GM12878 (cell line): ENCODE measurements around the gene ASF1B. TPM values are rescaled to one million over a fixed set of nuclear protein-coding genes. Genes with fewer than 3 reads are reported as not detected.

Experiments used
- ATAC-seq: fragments of 200-7000 bp; cut with Tn5 transposase; 3 replicates; pipeline ENCODE4 v1.9.1; 2020; ENCODE audit warnings: mild to moderate bottlenecking, moderate library complexity
- BruUV-seq: library from RNA; stranded (reverse); fragments of 400-500 nt; replicated peaks from 2 replicates; lab custom pipeline; 2021; lab: Mats Ljungman, UMichigan
- CTCF ChIA-PET: fragments of 300-600 bp; sonication (Branson Sonifier 250); formaldehyde crosslinking; extraction: SDS; loops from one replicate; lab custom pipeline; 2021; ENCODE audit warnings: inconsistent platforms; lab: Yijun Ruan, JAX
- POLR2A ChIA-PET: fragments of 350-600 bp; formaldehyde crosslinking; extraction: SDS; loops from one replicate; lab custom pipeline; 2021; ENCODE audit warnings: inconsistent platforms; lab: Charles Lee
- RAD21 ChIA-PET: fragments of 300-600 bp; sonication (Branson Sonifier 250); formaldehyde crosslinking; loops from one replicate; lab custom pipeline; 2023; ENCODE audit warnings: antibody characterized with exemption; ENCODE audit not compliant: unreplicated experiment; lab: Charles Lee
- SMC1A ChIA-PET: fragments of 300-600 bp; sonication (Branson Sonifier 250); formaldehyde crosslinking; loops from one replicate; lab custom pipeline; 2023; ENCODE audit not compliant: unreplicated experiment, uncharacterized antibody; lab: Charles Lee
- DNase-seq: peaks from one replicate; pipeline ENCODE4 v3.0.0-alpha.2; 2011; ENCODE audit warnings: low read depth, low spot score
- FAIRE-seq: peaks from 3 replicates; lab custom pipeline; 2011; peaks lifted over from hg19 to GRCh38; lab: Jason Lieb, UNC
- H2AFZ ChIP-seq: 2 replicates; pipeline ENCODE4 v1.6.0; 2011; ENCODE audit warnings: low read depth, low read length, control low read depth; ENCODE audit not compliant: control insufficient read depth
- H3K27ac ChIP-seq: 2 replicates; pipeline ENCODE4 v1.5.1; 2011; ENCODE audit warnings: control low read depth; ENCODE audit not compliant: control insufficient read depth, insufficient read depth
- H3K27me3 ChIP-seq, 2 experiments: replicated peaks in 1 of 2; 2 replicates each; pipeline versions ENCODE4 v1.6.0 to v1.6.1; 2011; ENCODE audit warnings: low read length in 1 of 2; ENCODE audit not compliant: control insufficient read depth in 2 of 2, insufficient read depth in 2 of 2
- H3K36me3 ChIP-seq, 2 experiments: 2 replicates each; pipeline ENCODE4 v1.5.1; 2011; ENCODE audit warnings: low read length in 1 of 2; ENCODE audit not compliant: control insufficient read depth in 2 of 2, insufficient read depth in 2 of 2
- H3K4me1 ChIP-seq: 2 replicates; pipeline ENCODE4 v1.6.1; 2011; ENCODE audit warnings: mild to moderate bottlenecking, low read length, moderate library complexity, mixed read lengths; ENCODE audit not compliant: control insufficient read depth, insufficient read depth
- H3K4me2 ChIP-seq: 2 replicates; pipeline ENCODE4 v1.6.0; 2011; ENCODE audit warnings: control low read depth; ENCODE audit not compliant: control insufficient read depth, insufficient read depth
- H3K4me3 ChIP-seq: fragments of 200-600 bp; sonication (generic); 2 replicates; pipeline ENCODE4 v1.5.1; 2016
- H3K79me2 ChIP-seq: 2 replicates; pipeline ENCODE4 v1.6.0; 2011; ENCODE audit warnings: low read length; ENCODE audit not compliant: control insufficient read depth, insufficient read depth
- H3K9ac ChIP-seq: 2 replicates; pipeline ENCODE4 v1.8.0; 2011; ENCODE audit warnings: low read length, control low read depth, mixed read lengths; ENCODE audit not compliant: control insufficient read depth, insufficient read depth
- H3K9me3 ChIP-seq: replicated peaks from 3 replicates; pipeline ENCODE4 v1.5.1; 2011; ENCODE audit warnings: mild to moderate bottlenecking, low read length; ENCODE audit not compliant: control insufficient read depth, insufficient read depth
- H4K20me1 ChIP-seq: 2 replicates; pipeline ENCODE4 v1.6.0; 2011; ENCODE audit not compliant: control insufficient read depth, insufficient read depth
- BCL3 ChIP-seq: IDR thresholded peaks from 2 replicates; pipeline ENCODE4 v1.6.1; 2011; ENCODE audit warnings: borderline replicate concordance, low read depth, mild to moderate bottlenecking, moderate library complexity, low read length; ENCODE audit not compliant: insufficient read depth, poor library complexity, severe bottlenecking
- CHD1 ChIP-seq: IDR thresholded peaks from 2 replicates; pipeline ENCODE4 v1.6.1; 2012; ENCODE audit warnings: low read depth, low read length, improper control_type of control experiment
- CTCF ChIP-seq, 3 experiments: IDR thresholded peaks in 2 of 3; conservative IDR thresholded peaks in 1 of 3; 2 replicates each; pipeline ENCODE4 v1.5.1; 2011; ENCODE audit warnings: low read depth in 3 of 3, low read length in 3 of 3, mild to moderate bottlenecking in 3 of 3, control low read depth in 2 of 3, moderate library complexity in 2 of 3, inconsistent platforms in 1 of 3, mixed read lengths in 1 of 3; ENCODE audit not compliant: control insufficient read depth in 2 of 3, insufficient read depth in 1 of 3; ENCODE audit errors: extremely low read depth in 1 of 3
- GABPA ChIP-seq: IDR thresholded peaks from 2 replicates; pipeline ENCODE4 v1.6.1; 2014; ENCODE audit warnings: antibody characterized with exemption, low read depth, mild to moderate bottlenecking, inconsistent platforms
- MEF2A ChIP-seq: IDR thresholded peaks from 2 replicates; pipeline ENCODE4 v1.6.1; 2011; ENCODE audit warnings: low read depth, mild to moderate bottlenecking, low read length, moderate library complexity; ENCODE audit not compliant: insufficient read depth
- NR2C1 ChIP-seq: fragments of 450-650 bp; IDR thresholded peaks from 2 replicates; pipeline ENCODE4 v1.6.1; 2017; ENCODE audit warnings: antibody characterized with exemption, mild to moderate bottlenecking, moderate library complexity
- PAX8 ChIP-seq: fragments of 450-650 bp; IDR thresholded peaks from 2 replicates; pipeline ENCODE4 v1.6.1; 2017; ENCODE audit warnings: mild to moderate bottlenecking, moderate library complexity
- RAD21 ChIP-seq: IDR thresholded peaks from 2 replicates; pipeline ENCODE4 v1.6.1; 2011; ENCODE audit warnings: mild to moderate bottlenecking, low read depth, low read length, moderate library complexity; ENCODE audit not compliant: insufficient read depth
- RB1 ChIP-seq: fragments of 450-650 bp; formaldehyde crosslinking; IDR thresholded peaks from 2 replicates; pipeline ENCODE4 v1.6.1; 2017; ENCODE audit warnings: mild to moderate bottlenecking, borderline replicate concordance
- SREBF1 ChIP-seq: IDR thresholded peaks from 2 replicates; pipeline ENCODE4 v1.6.1; 2012; ENCODE audit warnings: mild to moderate bottlenecking, low read length
- SRF ChIP-seq, 2 experiments: IDR thresholded peaks; 2 replicates each; pipeline ENCODE4 v1.6.1; 2011; ENCODE audit warnings: low read depth in 2 of 2, low read length in 2 of 2, mild to moderate bottlenecking in 1 of 2, moderate library complexity in 1 of 2
- WGBS: methylation state at CpG from one replicate; pipeline ENCODE4 v1.1.6; 2016; ENCODE audit warnings: low lambda C conversion rate; ENCODE audit not compliant: insufficient replicate concordance, insufficient coverage; ENCODE audit errors: missing lambda C conversion rate; 5-methylcytosine and 5-hydroxymethylcytosine counted together
- in situ Hi-C: fragments of 300-500 bp; cut with MboI; formaldehyde crosslinking; loops from 9 replicates; pipeline ENCODE4 v1.14.3; 2018; ENCODE audit warnings: mixed read lengths
- intact Hi-C: fragments of 100-400 bp; cut with micrococcal nuclease; formaldehyde crosslinking; loops from one replicate; pipeline ENCODE4 v1.14.2; 2022; ENCODE audit not compliant: unreplicated experiment
- polyA plus RNA-seq, 11 experiments: library from polyadenylated mRNA; depleted of rRNA in 4 of 11; unstranded in 6 of 11; stranded (reverse) in 5 of 11; fragments of >200 nt; fragmentation: Nextera tagmentation in 4 of 11; fragmentation: Illumina TruSeq in 1 of 11; extraction: Ambion mirVana in 4 of 11; extraction: Trizol in 1 of 11; gene quantifications; 1 replicate in 1 of 11; 2 replicates in 10 of 11; pipeline versions ENCODE4 v1.2.1 to v1.2.3, GENCODE V29; 2011 to 2016; ENCODE audit warnings: inconsistent platforms in 2 of 11, missing spikeins in 2 of 11, low read depth in 1 of 11
- total RNA-seq, 4 experiments: library from RNA; depleted of rRNA in 3 of 4; stranded (reverse); fragments of >200 nt in 3 of 4; fragmentation: Illumina TruSeq in 1 of 4; extraction: Trizol in 1 of 4; gene quantifications; 2 replicates each; pipeline versions ENCODE4 v1.2.1 to v1.2.3, GENCODE V29; 2013 to 2021
- TF ChIP-seq, protein P1 (sequence below): fragments of 450-650 bp; formaldehyde crosslinking; IDR thresholded peaks from 2 replicates; pipeline ENCODE4 v1.5.0; 2022; ENCODE audit warnings: mild to moderate bottlenecking, missing genetic modification characterization
- TF ChIP-seq, protein P2 (sequence below): fragments of 450-650 bp; IDR thresholded peaks from 2 replicates; pipeline ENCODE4 v1.6.1; 2014; ENCODE audit warnings: mild to moderate bottlenecking

Gene ASF1B
- total and polyA plus RNA-seq, 10 of the 15 experiments (the other 5 are each of a cell fraction or from before 2014, with no cell fraction given): 10.4 to 217 (median 90.2) TPM

DNA sequence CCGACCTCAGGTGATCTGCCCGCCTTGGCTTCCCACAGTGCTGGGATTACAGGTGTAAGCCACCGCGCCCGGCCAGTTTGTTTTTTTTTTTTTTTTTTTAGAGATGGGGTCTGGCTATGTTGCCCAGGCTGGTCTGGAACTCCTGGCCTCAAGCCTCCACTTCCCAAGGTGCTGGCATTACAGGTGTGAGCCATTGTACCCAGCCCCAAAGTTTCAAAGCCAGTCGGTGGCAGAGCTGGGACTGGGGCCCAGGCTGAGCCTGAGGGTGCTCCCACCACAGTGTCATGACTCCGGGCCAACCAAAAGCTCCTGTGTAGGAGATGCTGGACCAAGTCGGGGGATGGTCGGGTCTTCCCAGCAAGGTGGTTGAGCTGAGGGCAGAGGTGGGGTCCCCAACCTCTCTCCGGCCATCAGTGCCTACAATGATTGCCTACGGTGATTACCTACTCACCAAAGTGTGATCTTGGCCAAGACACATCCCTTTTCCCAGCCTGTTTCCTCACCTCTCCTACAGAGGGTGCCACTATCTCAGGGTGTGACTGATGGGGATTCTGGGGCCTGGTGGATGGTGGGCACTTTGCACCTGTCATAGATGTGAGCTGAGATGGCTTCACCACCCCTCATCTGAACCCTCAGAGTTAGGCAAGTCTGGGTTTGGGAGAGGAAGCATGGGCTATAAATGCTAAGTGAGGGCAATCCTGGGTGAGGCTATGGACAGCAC is 40.0 kb downstream of the ASF1B start:
- ChIA-PET CTCF (interaction anchor here (0.6 to 1.2 kb wide), 3 partner anchors 18 to 40 kb away, joined by 3 to 5 read pairs (median 5); partner anchors contain the start of gene ASF1B), SMC1A (no interaction called here), POLR2A (no interaction called here), RAD21 (no interaction called here)
- Histone ChIP-seq H3K9me3 (peaks cover 2% of the 10 kb centered on the region; the same call in 1 of the 3 replicates), H4K20me1 (no peaks in the 10 kb centered on the region), H3K79me2 (no peaks in the 10 kb centered on the region; the same call in 1 of the 2 replicates), H3K27ac (no peak overlapping the region), H3K9ac (no peak overlapping the region), H3K4me2 (no peak overlapping the region), H2AFZ (no peak overlapping the region), H3K36me3 (peaks cover 0 to 13% of the 10 kb centered on the region in 2 experiments), H3K27me3 (no peaks in the 10 kb centered on the region), H3K4me1 (no peaks in the 10 kb centered on the region), H3K4me3 (no peak overlapping the region)
- in situ Hi-C loops (no loop called here), intact Hi-C loops (no loop called here)
- FAIRE-seq (no peak), DNase-seq (no peak), ATAC-seq (no peak)
- no peak for TF ChIP-seq PAX8
- TF ChIP-seq, protein P1, sequence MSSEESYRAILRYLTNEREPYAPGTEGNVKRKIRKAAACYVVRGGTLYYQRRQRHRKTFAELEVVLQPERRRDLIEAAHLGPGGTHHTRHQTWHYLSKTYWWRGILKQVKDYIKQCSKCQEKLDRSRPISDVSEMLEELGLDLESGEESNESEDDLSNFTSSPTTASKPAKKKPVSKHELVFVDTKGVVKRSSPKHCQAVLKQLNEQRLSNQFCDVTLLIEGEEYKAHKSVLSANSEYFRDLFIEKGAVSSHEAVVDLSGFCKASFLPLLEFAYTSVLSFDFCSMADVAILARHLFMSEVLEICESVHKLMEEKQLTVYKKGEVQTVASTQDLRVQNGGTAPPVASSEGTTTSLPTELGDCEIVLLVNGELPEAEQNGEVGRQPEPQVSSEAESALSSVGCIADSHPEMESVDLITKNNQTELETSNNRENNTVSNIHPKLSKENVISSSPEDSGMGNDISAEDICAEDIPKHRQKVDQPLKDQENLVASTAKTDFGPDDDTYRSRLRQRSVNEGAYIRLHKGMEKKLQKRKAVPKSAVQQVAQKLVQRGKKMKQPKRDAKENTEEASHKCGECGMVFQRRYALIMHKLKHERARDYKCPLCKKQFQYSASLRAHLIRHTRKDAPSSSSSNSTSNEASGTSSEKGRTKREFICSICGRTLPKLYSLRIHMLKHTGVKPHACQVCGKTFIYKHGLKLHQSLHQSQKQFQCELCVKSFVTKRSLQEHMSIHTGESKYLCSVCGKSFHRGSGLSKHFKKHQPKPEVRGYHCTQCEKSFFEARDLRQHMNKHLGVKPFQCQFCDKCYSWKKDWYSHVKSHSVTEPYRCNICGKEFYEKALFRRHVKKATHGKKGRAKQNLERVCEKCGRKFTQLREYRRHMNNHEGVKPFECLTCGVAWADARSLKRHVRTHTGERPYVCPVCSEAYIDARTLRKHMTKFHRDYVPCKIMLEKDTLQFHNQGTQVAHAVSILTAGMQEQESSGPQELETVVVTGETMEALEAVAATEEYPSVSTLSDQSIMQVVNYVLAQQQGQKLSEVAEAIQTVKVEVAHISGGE: no peak
- TF ChIP-seq, protein P2, sequence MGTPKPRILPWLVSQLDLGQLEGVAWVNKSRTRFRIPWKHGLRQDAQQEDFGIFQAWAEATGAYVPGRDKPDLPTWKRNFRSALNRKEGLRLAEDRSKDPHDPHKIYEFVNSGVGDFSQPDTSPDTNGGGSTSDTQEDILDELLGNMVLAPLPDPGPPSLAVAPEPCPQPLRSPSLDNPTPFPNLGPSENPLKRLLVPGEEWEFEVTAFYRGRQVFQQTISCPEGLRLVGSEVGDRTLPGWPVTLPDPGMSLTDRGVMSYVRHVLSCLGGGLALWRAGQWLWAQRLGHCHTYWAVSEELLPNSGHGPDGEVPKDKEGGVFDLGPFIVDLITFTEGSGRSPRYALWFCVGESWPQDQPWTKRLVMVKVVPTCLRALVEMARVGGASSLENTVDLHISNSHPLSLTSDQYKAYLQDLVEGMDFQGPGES: no peak
- TF ChIP-seq NR2C1: no peak
- no peak for TF ChIP-seq SREBF1
- TF ChIP-seq CHD1: no peak
- TF ChIP-seq SRF (IDR thresholded peaks at IDR 0.05; ENCODE audit: low read depth in 2 of 2, low read length in 2 of 2): no peak
- TF ChIP-seq RB1: no peak
- peak; percentile 18; the same call in 1 of the 2 replicates for TF ChIP-seq RAD21
- peak in 2 of 3 experiments; percentile 14 to 15; a peak in 1 of 6 replicates for TF ChIP-seq CTCF (IDR thresholded peaks at IDR 0.05 in 2 of 3, conservative IDR thresholded peaks at IDR 0.05 in 1 of 3; ENCODE audit: control insufficient read depth in 2 of 3, extremely low read depth in 1 of 3, insufficient read depth in 1 of 3, low read depth in 3 of 3, low read length in 3 of 3)
- TF ChIP-seq MEF2A: no peak
- TF ChIP-seq BCL3: no peak
- TF ChIP-seq GABPA: no peak
- WGBS: 93% methylated on average over 11 of the region's 11 CpGs
- BruUV-seq: no TSS peak
